DLD1 (cell line): ENCODE results near the gene RASAL3.

ENCODE experiments used
- in situ Hi-C: cut with HindIII; loops from 2 replicates; pipeline ENCODE4 v1.10.0; 2017; ENCODE audit warnings: low sequenced_read_pairs

Gene RASAL3

DNA sequence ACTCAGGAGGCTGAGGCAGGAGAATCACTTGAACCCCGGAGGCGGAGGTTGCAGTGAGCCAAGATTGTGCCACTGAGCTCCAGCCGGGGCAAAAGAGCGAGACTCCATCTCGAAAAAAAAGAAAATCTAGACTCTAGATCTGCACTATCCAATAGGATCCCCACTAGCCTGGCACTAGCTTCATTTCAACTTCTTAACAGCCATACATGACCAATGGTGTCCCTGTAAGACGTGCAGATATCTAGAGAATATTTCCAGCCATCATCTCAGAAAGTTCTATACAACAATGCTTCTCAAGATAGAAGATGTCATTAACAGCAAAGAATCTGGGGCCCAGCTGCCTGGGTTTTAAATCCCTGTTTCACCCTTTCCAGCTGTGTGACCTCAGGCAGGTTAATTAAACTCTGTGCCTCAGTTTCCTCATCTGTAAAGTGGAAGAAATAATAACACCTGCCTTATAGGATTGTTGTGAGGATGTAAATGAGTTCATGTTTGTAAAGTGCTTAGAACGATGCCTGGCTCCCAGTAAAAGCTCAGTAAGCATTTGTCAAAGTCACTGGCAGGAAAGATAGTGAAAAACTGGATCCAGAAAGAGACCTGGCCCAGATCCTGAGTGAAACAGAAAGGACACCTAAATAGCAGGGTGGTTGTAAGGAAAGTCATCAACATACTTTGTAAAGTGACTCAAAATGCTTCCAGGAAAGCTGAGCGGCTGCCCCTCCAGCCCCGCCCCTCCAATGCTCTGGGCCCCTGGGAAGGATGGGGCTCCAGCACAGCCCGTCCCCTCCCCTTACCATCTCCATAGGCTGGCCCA is 28.1 kb downstream of the RASAL3 start:
- in situ Hi-C loops = no loop called here

GRCh38 chr19:15433519-15434069 is 30.8 kb downstream of the RASAL3 start:
- in situ Hi-C loops = no loop called here

DNA sequence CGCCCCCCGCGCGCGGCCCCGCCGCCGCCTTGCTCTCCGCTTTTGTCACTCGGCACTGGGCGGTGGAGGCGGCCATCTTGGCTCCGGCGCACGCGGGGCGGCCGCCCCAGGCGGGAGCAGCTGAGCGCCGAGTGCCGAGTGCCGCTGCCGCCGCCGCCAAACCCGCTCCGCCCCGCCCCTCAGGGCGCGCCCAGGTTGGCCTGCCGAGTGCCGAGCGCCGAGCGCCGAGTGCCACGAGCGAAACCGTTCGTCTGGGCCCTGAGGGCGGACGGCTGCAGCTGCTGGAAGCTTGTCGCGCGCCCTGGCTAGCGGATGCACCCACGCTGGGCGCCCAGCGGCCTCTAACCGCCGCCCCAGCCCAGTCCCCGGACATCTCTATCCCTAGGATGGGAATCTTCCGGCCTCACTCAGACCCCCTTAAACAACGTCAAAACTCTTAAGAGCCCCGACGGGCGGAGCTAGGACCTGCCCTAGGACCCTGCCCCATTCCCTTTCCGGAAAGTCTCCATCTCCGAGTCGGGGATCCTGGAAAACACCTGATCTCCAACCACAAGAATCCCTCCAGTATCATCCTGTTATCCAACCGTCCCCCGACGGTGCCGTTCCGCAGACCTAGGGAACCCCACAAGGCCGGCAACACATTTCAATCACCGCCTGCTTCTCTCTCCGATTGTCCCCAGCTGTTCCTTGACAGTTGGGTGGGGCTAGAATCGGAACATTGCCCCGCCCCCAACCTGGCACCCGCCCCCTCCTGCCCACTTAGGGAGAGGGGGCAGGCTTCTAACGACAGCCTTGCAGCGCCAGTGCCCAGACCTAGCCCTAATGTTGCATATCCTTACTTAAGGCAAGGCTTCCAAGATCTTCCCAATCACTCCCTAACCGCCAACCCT is 31.5 kb downstream of the RASAL3 start:
- in situ Hi-C loops = no loop called here

- in situ Hi-C loops = no loop called here
Measured at GRCh38 chr19:15432018-15432494, 32.3 kb downstream of the RASAL3 start.

DNA sequence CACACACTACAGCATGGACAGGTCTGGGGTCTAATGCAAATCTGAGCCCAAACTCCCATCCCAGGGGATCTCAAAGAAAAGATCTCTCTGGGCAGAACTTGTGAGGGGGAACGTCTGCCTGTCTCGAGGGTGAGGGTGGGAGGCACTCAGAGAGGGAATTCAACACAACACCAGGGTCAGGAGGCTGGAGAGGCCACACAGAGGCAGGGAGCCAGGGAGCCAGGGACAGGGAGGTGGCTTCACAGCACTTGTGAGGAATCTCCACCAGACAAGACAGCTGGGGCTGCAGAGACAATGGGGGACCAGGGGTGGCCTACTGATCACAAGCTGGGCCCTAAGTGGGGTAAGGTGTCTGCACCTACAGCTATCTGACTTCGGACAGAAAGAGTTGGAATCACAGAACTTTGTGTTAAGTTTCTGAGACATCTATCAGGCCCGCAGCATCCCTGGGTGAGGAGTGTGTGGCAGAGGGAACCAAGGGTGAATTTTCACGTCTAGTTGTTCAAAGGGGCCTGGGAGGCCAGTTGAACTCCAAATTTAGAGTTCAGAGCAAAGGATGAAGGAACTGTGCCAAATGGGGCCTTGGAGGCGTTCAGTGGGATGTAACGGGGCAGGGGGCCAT is 32.8 kb downstream of the RASAL3 start:
- in situ Hi-C loops = no loop called here

DNA sequence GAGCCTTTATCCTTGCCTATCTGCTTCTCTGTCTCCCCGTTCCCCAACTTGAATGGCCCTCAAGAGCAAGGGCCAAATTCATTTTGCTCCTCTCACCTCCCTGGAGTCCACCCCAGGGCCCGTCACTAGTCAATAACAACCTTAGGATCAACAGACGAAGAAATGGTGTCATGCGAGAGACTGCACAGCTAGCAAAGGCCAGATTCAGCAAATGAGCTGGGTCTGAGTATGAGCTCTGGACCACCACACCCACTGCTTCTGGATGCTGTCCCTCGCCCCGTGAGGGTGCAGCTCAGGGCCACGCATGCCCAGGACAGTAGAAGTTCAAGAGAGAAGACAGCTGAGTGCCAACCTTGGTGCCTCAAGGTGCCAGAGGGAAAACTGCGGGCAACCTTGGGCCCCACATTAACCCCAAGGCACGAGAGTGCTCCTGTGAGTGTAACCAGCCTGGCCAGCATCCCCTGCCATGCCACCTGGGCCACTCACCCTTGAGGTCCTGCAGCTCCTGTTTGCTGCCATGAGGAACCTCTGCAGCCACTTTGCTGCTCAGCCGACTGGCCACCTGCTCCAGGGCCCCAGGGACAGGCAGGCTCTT is 33.7 kb downstream of the RASAL3 start:
- in situ Hi-C loops = no loop called here

GRCh38 chr19:15429825-15430467 is 34.4 kb downstream of the RASAL3 start:
- in situ Hi-C loops = no loop called here

DNA sequence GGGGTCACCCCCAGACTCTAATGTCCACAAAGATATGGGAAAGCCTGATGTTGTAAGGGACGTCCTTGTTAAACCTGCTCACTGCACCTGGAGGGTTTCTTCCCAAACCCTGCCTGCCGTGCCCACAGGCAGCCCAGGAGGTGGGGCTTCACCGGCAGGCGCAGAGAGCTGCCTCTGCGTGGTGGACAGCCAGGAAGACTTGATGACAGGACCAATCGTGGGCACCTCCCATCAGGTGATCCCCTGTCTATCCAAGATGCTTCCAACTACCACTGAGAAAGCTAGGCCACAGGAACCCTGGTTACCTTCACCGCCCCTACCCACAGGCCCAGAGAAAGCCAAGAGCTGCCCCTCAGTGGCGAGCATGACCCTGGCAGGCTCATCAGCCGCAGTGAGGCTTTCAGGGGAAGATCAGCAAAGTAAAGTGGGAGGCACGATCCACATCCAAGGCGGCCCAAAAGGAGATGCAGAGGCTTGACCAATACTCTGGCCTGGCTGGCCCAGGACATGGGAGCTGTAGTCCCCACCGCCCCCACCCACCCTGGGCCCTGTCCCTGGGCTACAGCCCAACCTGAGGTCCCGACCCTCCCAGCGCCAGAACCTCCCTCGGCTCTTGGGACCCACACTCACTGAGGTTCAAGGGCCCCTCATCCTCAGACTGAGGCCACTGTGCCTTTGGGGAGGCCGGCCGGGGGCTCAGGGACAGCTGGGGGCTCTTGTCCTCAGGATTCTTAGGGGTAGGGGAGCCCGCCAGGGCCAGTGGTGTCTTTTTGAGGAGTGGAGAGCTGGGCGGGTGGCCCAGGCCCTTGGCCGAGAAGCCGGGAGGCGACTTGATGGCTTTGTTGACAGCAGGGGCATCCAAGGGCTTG is 35.2 kb downstream of the RASAL3 start:
- in situ Hi-C loops = no loop called here

DNA sequence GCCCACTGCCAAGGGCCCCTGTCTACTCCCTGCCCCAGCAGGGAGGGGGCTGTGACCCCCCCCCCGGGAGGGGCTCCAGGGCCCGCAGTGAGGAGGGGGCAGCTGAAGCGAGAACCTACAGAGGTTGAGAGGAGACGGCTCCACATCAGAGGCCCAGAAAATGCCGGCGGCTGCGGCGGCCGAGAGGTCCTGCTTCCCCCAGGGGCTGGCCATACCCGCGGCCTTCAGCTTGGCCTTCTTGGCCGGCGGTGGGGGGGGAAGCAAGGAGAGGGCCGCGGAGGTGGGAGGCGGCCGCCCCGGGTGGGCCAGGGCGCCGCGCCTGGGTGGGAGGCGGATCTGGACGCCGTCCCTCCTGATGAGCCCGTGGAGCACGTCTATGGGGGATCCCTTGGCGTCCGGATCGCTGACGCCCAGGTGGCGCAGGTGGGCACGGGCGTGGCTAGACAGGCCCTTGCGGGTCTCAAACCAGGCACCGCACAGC is 36.3 kb downstream of the RASAL3 start:
- in situ Hi-C loops = no loop called here

- in situ Hi-C loops = no loop called here
Measured at GRCh38 chr19:15427350-15427700, 37.0 kb downstream of the RASAL3 start.

DNA sequence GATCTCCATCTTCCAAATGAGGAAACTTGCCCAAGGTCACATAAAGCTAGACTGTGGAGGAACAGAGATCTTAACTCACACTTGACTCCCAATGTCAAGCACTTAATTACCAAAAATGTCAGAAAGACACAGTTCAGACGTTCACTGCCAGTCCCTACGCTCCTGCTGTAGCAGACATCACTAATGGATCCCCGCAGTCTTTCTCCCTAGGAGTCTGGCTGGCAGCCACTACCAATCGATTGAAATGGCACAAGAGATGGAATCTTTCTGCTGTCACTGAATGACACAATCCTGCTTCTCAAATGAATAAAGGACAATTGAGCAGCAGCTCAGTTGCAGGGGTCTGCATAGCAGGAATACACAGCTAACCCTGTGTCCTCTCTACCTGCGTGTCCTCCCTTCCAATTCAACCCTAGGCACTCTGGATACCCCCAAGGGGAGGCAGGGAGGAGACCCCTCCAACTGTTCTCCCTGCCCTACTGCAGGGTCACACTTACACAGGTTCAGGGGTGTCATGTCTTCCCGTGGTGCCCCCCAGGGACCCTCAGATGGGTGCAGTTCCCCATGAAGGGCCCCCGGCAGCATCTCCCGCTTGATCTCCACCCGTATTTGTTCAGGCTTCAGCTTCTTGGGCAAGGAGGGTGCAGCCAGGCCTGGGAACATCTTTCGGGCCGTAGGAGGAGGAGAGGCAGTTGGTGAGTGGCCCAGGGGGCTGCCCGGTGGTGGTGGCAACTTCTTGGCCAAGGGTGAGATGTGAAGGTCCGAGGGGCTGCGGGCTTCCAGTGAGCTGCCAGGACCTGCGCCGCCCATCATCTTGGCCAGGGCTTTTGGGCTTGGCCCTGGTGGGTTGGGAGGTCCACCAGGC is 37.6 kb downstream of the RASAL3 start:
- in situ Hi-C loops = no loop called here

DNA sequence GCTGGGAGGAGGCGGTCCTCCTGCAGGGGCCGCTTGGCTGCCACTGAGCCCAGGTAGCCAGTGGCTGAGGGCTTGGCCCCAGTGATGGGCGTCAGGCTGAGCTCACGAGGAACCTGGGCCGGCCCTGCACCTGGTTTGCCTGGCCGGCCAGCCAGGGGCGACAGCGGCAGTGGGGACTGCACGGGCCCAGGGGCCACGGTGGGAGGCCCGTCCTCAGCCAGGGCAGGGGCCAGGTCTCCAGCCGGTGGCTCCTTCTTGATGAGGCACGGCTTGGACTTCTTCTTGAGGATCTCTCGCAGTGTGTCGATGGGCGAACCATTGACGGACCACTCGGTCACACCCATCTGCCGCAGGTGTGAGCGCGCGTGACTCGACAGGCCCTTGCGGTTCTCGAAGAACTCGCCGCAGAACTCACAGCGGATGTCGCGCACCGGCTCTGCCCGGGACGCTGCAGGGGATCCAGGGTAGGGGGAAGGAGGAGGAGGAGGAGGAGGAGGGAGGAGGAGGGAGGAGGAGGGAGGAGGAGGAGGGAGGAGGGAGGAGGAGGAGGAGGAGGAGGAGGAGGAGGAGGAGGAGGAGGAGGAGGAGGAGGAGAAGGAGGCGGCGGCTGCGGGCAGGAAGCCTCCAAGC is 38.9 kb downstream of the RASAL3 start:
- in situ Hi-C loops = no loop called here

- in situ Hi-C loops = no loop called here
Measured at GRCh38 chr19:15424692-15425272, 39.6 kb downstream of the RASAL3 start.

GRCh38 chr19:15424121-15424520 is 40.2 kb downstream of the RASAL3 start:
- in situ Hi-C loops = no loop called here

GRCh38 chr19:15423130-15423529 is 41.2 kb downstream of the RASAL3 start:
- in situ Hi-C loops = no loop called here

GRCh38 chr19:15422296-15423075 is 41.9 kb downstream of the RASAL3 start:
- in situ Hi-C loops = no loop called here
